H9 (cell line): ENCODE measurements around the gene EPB41L5. TPM values are rescaled to one million over a fixed set of nuclear protein-coding genes. Genes with fewer than 3 reads are reported as not detected.

Experiments
- DNase-seq: peaks from one replicate; pipeline ENCODE4 v3.0.0-alpha.2; 2017
- H2AFZ ChIP-seq: one replicate; pipeline ENCODE4 v1.6.1; 2013; ENCODE audit warnings: mild to moderate bottlenecking, low read length, control low read depth, moderate library complexity
- H2AK5ac ChIP-seq: 2 replicates; pipeline ENCODE4 v1.6.1; 2013; ENCODE audit warnings: low read length, control low read depth, mixed read lengths; ENCODE audit not compliant: insufficient read length
- H2BK120ac ChIP-seq: one replicate; pipeline ENCODE4 v1.6.1; 2013; ENCODE audit warnings: low read depth, mild to moderate bottlenecking, low read length, control low read depth, inconsistent platforms; ENCODE audit not compliant: poor library complexity, severe bottlenecking
- H2BK12ac ChIP-seq: 2 replicates; pipeline ENCODE4 v1.6.1; 2013; ENCODE audit warnings: low read length, control low read depth, mixed read lengths, low read depth; ENCODE audit not compliant: insufficient read length
- H2BK15ac ChIP-seq: 2 replicates; pipeline ENCODE4 v1.6.1; 2013; ENCODE audit warnings: low read depth, low read length, control low read depth
- H2BK20ac ChIP-seq: one replicate; pipeline ENCODE4 v1.6.1; 2013; ENCODE audit warnings: low read depth, mild to moderate bottlenecking, low read length, control low read depth, inconsistent platforms; ENCODE audit not compliant: poor library complexity, severe bottlenecking
- H2BK5ac ChIP-seq: 2 replicates; pipeline ENCODE4 v1.6.1; 2013; ENCODE audit warnings: low read length, control low read depth, mixed read lengths; ENCODE audit not compliant: insufficient read length
- H3K14ac ChIP-seq: 2 replicates; pipeline ENCODE4 v1.6.1; 2013; ENCODE audit warnings: low read length, control low read depth; ENCODE audit not compliant: insufficient read depth
- H3K18ac ChIP-seq: 2 replicates; pipeline ENCODE4 v1.6.1; 2013; ENCODE audit warnings: low read depth, mild to moderate bottlenecking, mixed read lengths, low read length, control low read depth; ENCODE audit not compliant: insufficient read length
- H3K23ac ChIP-seq: 2 replicates; pipeline ENCODE4 v1.6.1; 2013; ENCODE audit warnings: low read length, control low read depth, mixed read lengths, low read depth; ENCODE audit not compliant: insufficient read length
- H3K23me2 ChIP-seq: 2 replicates; pipeline ENCODE4 v1.6.1; 2013; ENCODE audit warnings: low read depth, mild to moderate bottlenecking, mixed read lengths, low read length, control low read depth; ENCODE audit not compliant: insufficient read length, poor library complexity, severe bottlenecking
- H3K27ac ChIP-seq: 2 replicates; pipeline ENCODE4 v1.5.1; 2013; ENCODE audit warnings: low read length, control low read depth, mixed read lengths, low read depth; ENCODE audit not compliant: insufficient read length
- H3K27me3 ChIP-seq: 2 replicates; pipeline ENCODE4 v1.6.1; 2013; ENCODE audit warnings: low read length, control low read depth, inconsistent platforms; ENCODE audit not compliant: insufficient read depth
- H3K4ac ChIP-seq: 2 replicates; pipeline ENCODE4 v1.6.1; 2013; ENCODE audit warnings: low read depth, mild to moderate bottlenecking, control low read depth, inconsistent platforms, low read length, moderate library complexity
- H3K4me1 ChIP-seq: 2 replicates; pipeline ENCODE4 v1.6.1; 2013; ENCODE audit warnings: low read length, control low read depth, inconsistent platforms; ENCODE audit not compliant: insufficient read depth
- H3K4me2 ChIP-seq: 2 replicates; pipeline ENCODE4 v1.6.1; 2013; ENCODE audit warnings: low read length, control low read depth, mixed read lengths; ENCODE audit not compliant: insufficient read length, insufficient read depth
- H3K56ac ChIP-seq: 2 replicates; pipeline ENCODE4 v1.6.1; 2013; ENCODE audit warnings: low read depth, mild to moderate bottlenecking, mixed read lengths, low read length, control low read depth; ENCODE audit not compliant: insufficient read length
- H3K79me1 ChIP-seq: 2 replicates; pipeline ENCODE4 v1.6.1; 2013; ENCODE audit warnings: low read depth, mild to moderate bottlenecking, moderate library complexity, low read length, control low read depth, inconsistent platforms; ENCODE audit not compliant: insufficient read depth, poor library complexity, severe bottlenecking
- H3K79me2 ChIP-seq: 2 replicates; pipeline ENCODE4 v1.6.1; 2013; ENCODE audit warnings: low read length, control low read depth, inconsistent platforms; ENCODE audit not compliant: insufficient read depth
- H3K9ac ChIP-seq: 2 replicates; pipeline ENCODE4 v1.6.1; 2013; ENCODE audit warnings: low read length, control low read depth, mixed read lengths; ENCODE audit not compliant: insufficient read length; ENCODE audit errors: extremely low read depth
- H3K9me3 ChIP-seq: one replicate; pipeline ENCODE4 v1.6.1; 2013; ENCODE audit warnings: low read depth, low read length, inconsistent platforms; ENCODE audit not compliant: control insufficient read depth
- H3T11ph ChIP-seq: one replicate; pipeline ENCODE4 v1.6.1; 2013; ENCODE audit warnings: mild to moderate bottlenecking, low read length, control low read depth, inconsistent platforms
- H4K20me1 ChIP-seq: one replicate; pipeline ENCODE4 v1.6.1; 2013; ENCODE audit not compliant: control insufficient read depth, insufficient read length, insufficient read depth
- H4K5ac ChIP-seq: 2 replicates; pipeline ENCODE4 v1.6.1; 2013; ENCODE audit warnings: low read depth, mild to moderate bottlenecking, mixed read lengths, low read length, control low read depth; ENCODE audit not compliant: insufficient read length
- H4K8ac ChIP-seq: replicated peaks from 2 replicates; pipeline ENCODE4 v1.6.1; 2013; ENCODE audit warnings: low read length, control low read depth, mixed read lengths, low read depth; ENCODE audit not compliant: insufficient read length
- H4K91ac ChIP-seq: 2 replicates; pipeline ENCODE4 v1.6.1; 2013; ENCODE audit warnings: low read depth, mild to moderate bottlenecking, moderate library complexity, mixed read lengths, low read length, control low read depth; ENCODE audit not compliant: insufficient read length
- H3K27ac Mint-ChIP-seq, 3 experiments: 2 replicates in 2 of 3; 3 replicates in 1 of 3; pipeline ENCODE4 v1.8.0; 2020 to 2021; ENCODE audit warnings: mixed read lengths in 3 of 3, mild to moderate bottlenecking in 1 of 3, moderate library complexity in 1 of 3
- H3K27me3 Mint-ChIP-seq: 2 replicates; pipeline ENCODE4 v1.8.0; 2021; ENCODE audit warnings: low read depth, mild to moderate bottlenecking, moderate library complexity, mixed read lengths
- H3K36me3 Mint-ChIP-seq, 3 experiments: 2 replicates in 2 of 3; 3 replicates in 1 of 3; pipeline ENCODE4 v1.8.0; 2020 to 2021; ENCODE audit warnings: low read depth in 3 of 3, mixed read lengths in 3 of 3; ENCODE audit not compliant: insufficient read depth in 1 of 3
- H3K4me1 Mint-ChIP-seq, 2 experiments: 2 replicates each; pipeline ENCODE4 v1.8.0; 2020; ENCODE audit warnings: mixed read lengths in 2 of 2
- H3K4me3 Mint-ChIP-seq, 2 experiments: 2 replicates in 1 of 2; 3 replicates in 1 of 2; pipeline ENCODE4 v1.8.0; 2020 to 2021; ENCODE audit warnings: mild to moderate bottlenecking in 2 of 2, mixed read lengths in 2 of 2, moderate library complexity in 1 of 2
- H3K9me3 Mint-ChIP-seq, 2 experiments: 2 replicates in 1 of 2; 3 replicates in 1 of 2; pipeline ENCODE4 v1.8.0; 2020; ENCODE audit warnings: mild to moderate bottlenecking in 2 of 2, mixed read lengths in 2 of 2, moderate library complexity in 1 of 2
- CTCF ChIP-seq: fragments of 200-600 bp; sonication (generic); conservative IDR thresholded peaks from 3 replicates; pipeline ENCODE4 v1.8.0; 2021; ENCODE audit warnings: antibody characterized with exemption, mild to moderate bottlenecking
- WGBS: extraction: QIAGEN DNeasy Blood & Tissue Kit; methylation state at CpG from one replicate; pipeline ENCODE4 v1.1.7; 2013; ENCODE audit warnings: missing lambda C conversion rate, low lambda C conversion rate, mixed read lengths; ENCODE audit not compliant: insufficient read length; ENCODE audit errors: extremely low coverage; 5-methylcytosine and 5-hydroxymethylcytosine counted together
- total RNA-seq: library from RNA; stranded (reverse); gene quantifications from 2 replicates; pipeline ENCODE4 v1.2.1, GENCODE V29; 2021

The EPB41L5 gene
- total RNA-seq, 1 experiment from 2014 or later: 40.4 TPM

- Histone ChIP-seq H3K14ac (no peak overlapping the region), H3K79me1 (no peaks in the 10 kb centered on the region), H2AFZ (no peak overlapping the region), H3K79me2 (no peaks in the 10 kb centered on the region), H3K27ac (no peak overlapping the region), H3K4me2 (no peak overlapping the region), H3K56ac (no peak overlapping the region), H3K4ac (no peak overlapping the region), H3K23ac (no peak overlapping the region), H3K9ac (no peak overlapping the region), H3T11ph (no peak overlapping the region), H3K27me3 (no peaks in the 10 kb centered on the region), H3K4me1 (no peaks in the 10 kb centered on the region), H3K18ac (no peak overlapping the region), H2BK120ac (no peak overlapping the region), H2AK5ac (no peak overlapping the region), H4K20me1 (no peaks in the 10 kb centered on the region), H2BK5ac (no peak overlapping the region), H2BK20ac (no peak overlapping the region), H3K23me2 (no peaks in the 10 kb centered on the region), H4K5ac (no peak overlapping the region), H2BK15ac (no peak overlapping the region), H3K9me3 (no peaks in the 10 kb centered on the region), H4K91ac (no peak overlapping the region), H2BK12ac (no peak overlapping the region), H4K8ac (no peak overlapping the region)
- WGBS: no CpG with 5 or more reads among the region's 5 CpGs
- no peaks in the 10 kb centered on the region for H3K4me1 Mint-ChIP-seq
- no peaks in the 10 kb centered on the region; a peak in 1 of 5 replicates for H3K9me3 Mint-ChIP-seq
- no peak overlapping the region for H3K4me3 Mint-ChIP-seq
- no peak for TF ChIP-seq CTCF
- no peaks in the 10 kb centered on the region for H3K27me3 Mint-ChIP-seq
- peaks cover 5 to 16% (median 8%) of the 10 kb centered on the region in 3 experiments; a peak in 4 of 7 replicates for H3K36me3 Mint-ChIP-seq
- no peak for DNase-seq
- H3K27ac Mint-ChIP-seq: peak overlapping the region in 1 of 3 experiments; percentile 79; a peak in 2 of 7 replicates
These were observed 149.8 kb downstream of the EPB41L5 start for GRCh38 chr2:120162716-120163115.
